GM12873 (cell line): ENCODE measurements around the gene DNMT3B.

Source experiments
- TF ChIP-seq, protein P1 (sequence below): IDR thresholded peaks from 2 replicates; pipeline ENCODE4 v1.5.1; 2012; ENCODE audit warnings: low read depth, mild to moderate bottlenecking, moderate library complexity, low read length, control low read depth; ENCODE audit not compliant: insufficient read depth; ENCODE audit errors: missing control alignments

Gene DNMT3B

GRCh38 chr20:32753731-32754130 lies 8.5 kb upstream of the DNMT3B start:
- TF ChIP-seq, protein P1, sequence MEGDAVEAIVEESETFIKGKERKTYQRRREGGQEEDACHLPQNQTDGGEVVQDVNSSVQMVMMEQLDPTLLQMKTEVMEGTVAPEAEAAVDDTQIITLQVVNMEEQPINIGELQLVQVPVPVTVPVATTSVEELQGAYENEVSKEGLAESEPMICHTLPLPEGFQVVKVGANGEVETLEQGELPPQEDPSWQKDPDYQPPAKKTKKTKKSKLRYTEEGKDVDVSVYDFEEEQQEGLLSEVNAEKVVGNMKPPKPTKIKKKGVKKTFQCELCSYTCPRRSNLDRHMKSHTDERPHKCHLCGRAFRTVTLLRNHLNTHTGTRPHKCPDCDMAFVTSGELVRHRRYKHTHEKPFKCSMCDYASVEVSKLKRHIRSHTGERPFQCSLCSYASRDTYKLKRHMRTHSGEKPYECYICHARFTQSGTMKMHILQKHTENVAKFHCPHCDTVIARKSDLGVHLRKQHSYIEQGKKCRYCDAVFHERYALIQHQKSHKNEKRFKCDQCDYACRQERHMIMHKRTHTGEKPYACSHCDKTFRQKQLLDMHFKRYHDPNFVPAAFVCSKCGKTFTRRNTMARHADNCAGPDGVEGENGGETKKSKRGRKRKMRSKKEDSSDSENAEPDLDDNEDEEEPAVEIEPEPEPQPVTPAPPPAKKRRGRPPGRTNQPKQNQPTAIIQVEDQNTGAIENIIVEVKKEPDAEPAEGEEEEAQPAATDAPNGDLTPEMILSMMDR = no peak

DNA sequence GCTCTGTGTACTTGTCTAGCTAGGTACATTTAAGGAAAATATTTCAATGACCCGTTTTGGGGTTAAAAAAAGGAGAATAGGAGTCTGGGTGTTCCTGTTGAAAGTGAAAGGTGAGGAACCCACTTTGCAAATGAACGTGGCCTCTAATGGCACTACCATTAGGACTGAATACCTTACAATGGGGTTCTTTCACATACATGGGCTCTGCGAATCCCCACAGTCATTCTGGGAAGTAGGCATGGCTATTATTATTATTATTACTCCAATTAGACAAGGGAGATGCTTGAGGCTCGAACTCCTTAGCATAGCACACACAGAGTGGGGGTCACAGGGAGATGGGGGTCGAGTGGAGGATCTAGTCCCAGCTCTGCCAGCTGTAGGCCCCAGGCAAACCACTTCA lies 6.0 kb upstream of the DNMT3B start:
- TF ChIP-seq, protein P1 = no peak

GRCh38 chr20:32761417-32761830 lies 761 bp upstream of the DNMT3B start:
- TF ChIP-seq, protein P1 = no peak

DNA sequence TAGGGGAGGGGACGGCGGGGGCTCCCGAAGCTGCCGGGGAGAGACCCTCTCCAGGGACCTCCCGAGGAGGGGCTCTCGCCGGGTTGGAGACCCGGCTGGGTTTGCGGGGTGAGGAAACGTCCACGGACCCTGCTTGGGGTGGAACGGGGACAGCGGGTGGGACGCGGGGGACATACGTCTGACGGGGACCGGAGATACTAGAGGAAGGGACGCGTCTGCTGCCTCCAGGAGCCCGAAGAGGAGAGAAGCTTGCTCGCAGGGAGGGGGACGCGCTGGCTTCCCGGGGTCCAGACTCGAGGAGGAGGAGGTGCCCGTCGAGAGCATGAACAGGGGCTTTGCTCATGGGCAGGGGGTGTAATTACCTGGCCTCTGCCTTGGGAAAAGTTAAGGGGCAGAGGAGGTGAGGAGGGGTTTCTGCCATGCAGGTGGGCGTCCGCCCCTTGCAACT lies 593 bp downstream of the DNMT3B start:
- TF ChIP-seq, protein P1 = no peak

DNA sequence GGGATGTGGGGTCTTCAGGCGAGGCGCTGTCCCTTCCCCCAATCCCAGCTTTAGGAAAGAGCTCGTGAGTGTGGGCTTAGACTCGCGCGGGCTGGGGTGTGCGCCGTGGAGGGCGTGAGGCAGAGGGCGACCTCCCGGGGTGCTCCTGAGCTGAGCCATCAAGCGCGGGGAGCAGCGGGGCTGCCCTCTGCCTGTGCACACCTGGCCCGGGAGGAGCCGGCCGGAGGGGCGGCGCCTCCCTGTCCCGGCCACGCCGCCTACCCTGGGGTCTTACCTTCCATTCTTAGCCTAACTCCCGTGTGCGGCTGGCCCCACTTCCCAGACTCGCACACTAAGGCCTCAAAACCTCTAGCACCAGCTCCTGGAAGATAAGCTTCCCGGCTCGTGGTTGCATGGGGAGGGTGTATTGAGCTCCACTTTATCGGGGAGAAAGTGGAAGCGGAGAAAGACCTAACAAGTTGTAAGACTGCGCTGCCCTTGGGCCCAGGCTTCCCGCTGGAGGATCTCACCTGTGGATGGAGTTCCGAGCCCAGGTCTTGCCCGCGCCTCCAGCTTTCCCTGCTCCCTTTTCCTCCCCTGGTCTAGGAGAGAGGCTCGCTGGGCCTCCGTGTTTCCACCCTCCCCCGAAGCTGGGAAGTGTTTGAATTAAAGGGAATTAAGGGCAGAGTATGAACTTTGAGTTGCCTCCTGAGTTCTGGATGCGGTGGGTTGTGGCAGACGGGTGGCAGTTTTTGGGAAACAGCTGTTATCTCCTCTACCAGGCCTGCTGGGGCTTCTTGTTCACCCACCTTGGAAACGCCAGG lies 1.2 kb downstream of the DNMT3B start:
- TF ChIP-seq, protein P1 = no peak

DNA sequence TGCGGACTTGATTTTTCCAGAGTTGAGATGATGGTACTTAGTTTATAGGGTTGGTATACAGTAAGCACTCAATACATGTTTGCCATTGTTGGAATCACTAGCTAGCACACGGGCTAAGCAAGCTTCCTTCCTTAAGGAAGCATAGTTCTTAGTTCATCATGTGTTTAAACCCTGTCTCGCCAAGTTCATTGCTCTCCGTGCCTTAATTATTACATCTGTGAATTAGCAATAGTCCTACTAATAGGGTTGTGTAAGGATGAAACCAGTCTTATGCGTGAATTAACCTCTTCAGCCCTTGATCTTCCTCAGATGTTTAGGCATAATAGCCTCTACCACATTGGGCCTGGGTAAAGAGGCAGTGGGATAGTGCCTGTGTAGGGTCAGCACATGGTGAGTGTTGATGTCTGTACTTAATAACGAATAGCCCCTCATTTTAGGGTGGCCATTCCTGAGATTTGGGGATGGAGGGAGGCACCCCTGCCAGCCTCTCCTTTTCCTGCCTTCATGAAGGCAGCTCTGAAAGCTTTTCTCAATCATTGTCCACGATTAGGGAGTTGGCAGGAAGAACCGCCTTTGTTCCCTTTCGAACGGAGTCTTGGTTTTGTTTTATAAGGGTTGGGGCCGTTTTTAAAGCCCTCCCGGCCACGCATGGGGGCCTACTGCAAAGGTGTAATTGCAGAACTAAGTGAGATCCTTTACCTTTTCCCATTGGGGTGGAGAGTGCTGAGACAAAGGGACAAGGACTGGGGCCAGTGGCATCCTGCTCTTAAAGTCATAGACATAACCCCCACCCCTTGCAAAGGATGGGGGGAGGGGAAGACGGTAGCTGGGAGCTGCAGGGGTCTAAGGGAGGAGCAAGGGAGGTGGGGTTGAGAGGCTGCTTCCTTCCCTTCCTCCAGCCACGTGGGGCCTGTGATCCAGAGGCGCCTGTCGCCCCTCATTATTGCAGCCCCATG lies 2.1 kb downstream of the DNMT3B start:
- TF ChIP-seq, protein P1 = no peak

GRCh38 chr20:32767418-32768198 lies 5.4 kb downstream of the DNMT3B start:
- TF ChIP-seq, protein P1 = no peak
